ENCODE data around the gene MEMO1. TPM values are rescaled to one million over a fixed set of nuclear protein-coding genes. Genes with fewer than 3 reads are reported as not detected.

Gene MEMO1
- total RNA-seq, 1 donor from 2014 or later, result 41.9 TPM

DNA sequence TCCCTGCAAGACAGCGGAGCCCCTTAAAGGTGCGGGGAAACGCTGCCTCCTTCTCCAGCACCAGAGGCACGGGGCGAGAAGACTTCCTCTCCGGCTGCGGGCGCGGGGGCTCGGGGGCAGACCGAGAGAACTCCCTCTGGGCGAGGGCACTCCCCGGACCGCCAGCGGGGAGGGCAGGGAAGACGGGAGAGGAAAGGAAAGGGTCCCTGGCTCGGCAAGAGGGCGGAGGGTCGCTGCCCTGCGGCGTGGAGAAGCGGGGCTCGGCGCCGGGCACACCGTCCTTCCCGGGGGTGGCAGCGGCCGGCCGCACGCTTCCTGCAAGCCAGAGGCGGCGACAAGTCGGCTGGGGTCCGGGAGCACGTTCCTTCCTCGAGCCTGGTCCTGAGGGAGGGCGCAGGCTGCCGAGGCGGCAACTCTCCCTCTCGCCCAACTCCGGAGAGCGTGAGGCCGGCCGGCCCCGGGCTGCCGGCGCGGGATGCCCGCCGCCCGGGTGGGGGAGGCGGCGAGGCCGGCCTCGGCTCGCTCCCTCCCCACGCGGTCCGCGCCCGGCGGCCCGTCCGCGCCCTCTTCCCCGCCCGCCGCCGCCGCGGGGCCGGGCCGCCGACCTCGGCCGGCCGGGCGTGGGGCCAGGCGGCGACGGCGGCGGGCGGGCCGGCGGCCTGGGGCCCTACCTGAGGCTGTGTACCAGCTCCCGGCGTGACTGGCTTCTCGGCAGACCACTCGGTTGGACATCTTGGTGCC lies 1.1 kb downstream of the MEMO1 start:
- Histone ChIP-seq H3K4me1 (peaks cover 46% of the 10 kb centered on the region), H3K4me3 (peak overlapping the region; percentile 92), H3K36me3 (no peaks in the 10 kb centered on the region), H3K27me3 (ENCODE audit: low read depth) (no peaks in the 10 kb centered on the region), H3K9me3 (replicated peaks) (no peaks in the 10 kb centered on the region), H3K27ac (replicated peaks) (peak overlapping the region; percentile 98)
- DNase-seq, result peak; percentile 40
- intact Hi-C loops (cut with micrococcal nuclease), result no loop called here
- TF ChIP-seq, protein P1, sequence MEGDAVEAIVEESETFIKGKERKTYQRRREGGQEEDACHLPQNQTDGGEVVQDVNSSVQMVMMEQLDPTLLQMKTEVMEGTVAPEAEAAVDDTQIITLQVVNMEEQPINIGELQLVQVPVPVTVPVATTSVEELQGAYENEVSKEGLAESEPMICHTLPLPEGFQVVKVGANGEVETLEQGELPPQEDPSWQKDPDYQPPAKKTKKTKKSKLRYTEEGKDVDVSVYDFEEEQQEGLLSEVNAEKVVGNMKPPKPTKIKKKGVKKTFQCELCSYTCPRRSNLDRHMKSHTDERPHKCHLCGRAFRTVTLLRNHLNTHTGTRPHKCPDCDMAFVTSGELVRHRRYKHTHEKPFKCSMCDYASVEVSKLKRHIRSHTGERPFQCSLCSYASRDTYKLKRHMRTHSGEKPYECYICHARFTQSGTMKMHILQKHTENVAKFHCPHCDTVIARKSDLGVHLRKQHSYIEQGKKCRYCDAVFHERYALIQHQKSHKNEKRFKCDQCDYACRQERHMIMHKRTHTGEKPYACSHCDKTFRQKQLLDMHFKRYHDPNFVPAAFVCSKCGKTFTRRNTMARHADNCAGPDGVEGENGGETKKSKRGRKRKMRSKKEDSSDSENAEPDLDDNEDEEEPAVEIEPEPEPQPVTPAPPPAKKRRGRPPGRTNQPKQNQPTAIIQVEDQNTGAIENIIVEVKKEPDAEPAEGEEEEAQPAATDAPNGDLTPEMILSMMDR (IDR thresholded peaks at IDR 0.05; ENCODE audit: borderline replicate concordance), result no peak

DNA sequence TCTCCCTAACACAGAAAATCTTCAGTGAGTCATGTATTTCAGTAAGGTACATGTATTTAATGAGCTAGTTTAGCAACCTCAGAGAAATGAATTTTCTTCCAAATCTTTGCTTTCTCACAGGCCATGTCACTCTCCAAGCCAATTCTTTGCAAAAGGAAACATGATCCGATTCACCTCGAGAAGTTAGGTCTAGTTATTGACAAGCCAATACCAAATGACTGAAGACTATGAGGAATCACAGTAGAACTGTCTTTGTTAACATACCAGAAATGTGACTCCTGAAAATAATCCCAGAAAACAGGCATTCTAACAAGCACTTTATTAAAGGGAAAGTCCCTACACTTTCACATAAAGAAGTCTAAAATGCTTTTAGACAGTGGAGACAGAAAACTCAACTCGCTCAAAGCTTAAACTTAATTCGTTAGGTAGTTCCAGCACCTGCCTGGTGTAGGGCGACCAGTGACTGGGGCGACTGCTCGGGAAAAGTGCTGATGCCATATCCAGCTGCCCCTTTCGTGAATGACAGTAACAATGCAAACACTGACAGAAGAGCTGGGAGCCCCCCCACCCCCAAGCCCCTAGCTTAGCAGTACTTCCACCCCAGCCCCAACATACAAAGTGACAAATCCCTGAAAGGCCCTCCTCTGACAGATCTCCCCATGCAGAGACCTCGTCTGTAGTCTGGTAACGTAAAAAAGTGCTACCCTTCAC lies 1.8 kb downstream of the MEMO1 start:
- Histone ChIP-seq H3K27me3 (ENCODE audit: low read depth) (no peaks in the 10 kb centered on the region), H3K4me3 (peak overlapping the region; percentile 92), H3K9me3 (replicated peaks) (no peaks in the 10 kb centered on the region), H3K36me3 (no peaks in the 10 kb centered on the region), H3K27ac (replicated peaks) (peak overlapping the region; percentile 98), H3K4me1 (peaks cover 46% of the 10 kb centered on the region)
- intact Hi-C loops (cut with micrococcal nuclease), result no loop called here
- TF ChIP-seq, protein P1 (IDR thresholded peaks at IDR 0.05; ENCODE audit: borderline replicate concordance), result no peak
- no peak for DNase-seq

DNA sequence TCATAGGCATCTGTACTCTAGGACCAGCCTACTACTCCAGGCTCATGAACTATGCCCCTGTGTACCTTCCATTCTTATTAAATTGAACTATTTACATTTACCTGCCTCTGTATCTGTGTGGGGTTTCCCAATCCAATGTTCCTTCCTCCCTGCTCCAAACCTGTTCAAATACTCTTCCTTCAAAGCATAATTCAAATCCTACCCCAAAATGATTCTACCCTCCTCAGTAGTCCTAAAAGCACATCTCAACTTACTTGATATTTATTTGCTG lies 3.8 kb downstream of the MEMO1 start:
- DNase-seq, result no peak
- H3K4me1 ChIP-seq, result peaks cover 46% of the 10 kb centered on the region
- intact Hi-C loops (cut with micrococcal nuclease), result no loop called here
- TF ChIP-seq, protein P1 (IDR thresholded peaks at IDR 0.05; ENCODE audit: borderline replicate concordance), result no peak
- no peak overlapping the region for H3K27ac ChIP-seq (replicated peaks)
- H3K9me3 ChIP-seq (replicated peaks), result no peaks in the 10 kb centered on the region
- no peaks in the 10 kb centered on the region for H3K36me3 ChIP-seq
- H3K27me3 ChIP-seq (ENCODE audit: low read depth), result no peaks in the 10 kb centered on the region
- no peak overlapping the region for H3K4me3 ChIP-seq

DNA sequence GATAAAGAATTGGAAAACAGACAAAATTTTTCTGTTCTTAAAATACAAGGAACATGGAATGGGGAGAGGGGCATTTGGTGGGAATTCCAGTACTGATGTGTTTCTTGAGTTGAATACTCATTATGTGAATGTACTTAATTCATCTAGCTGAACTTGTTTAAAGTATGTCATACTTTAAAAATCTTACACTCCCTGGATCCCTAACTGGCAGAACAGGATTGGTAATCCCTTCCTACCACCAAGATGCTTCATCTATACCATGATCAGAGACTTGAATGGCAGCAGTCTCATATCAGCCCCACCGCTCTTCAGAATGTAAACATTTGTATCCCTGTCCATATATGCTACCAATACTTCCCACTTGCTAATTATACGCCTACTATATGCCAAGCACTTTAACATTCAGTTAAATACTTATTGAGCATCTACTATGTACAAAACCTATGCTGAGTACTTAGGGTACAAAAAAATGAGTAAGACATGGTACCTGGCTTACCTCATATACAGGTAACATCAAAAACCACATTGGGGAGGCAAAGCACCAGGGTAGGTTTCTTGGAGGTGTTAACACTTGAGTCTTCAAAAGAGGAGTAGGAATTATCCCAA lies 5.3 kb downstream of the MEMO1 start:
- intact Hi-C loops (cut with micrococcal nuclease), result no loop called here
- TF ChIP-seq, protein P1 (IDR thresholded peaks at IDR 0.05; ENCODE audit: borderline replicate concordance), result no peak
- Histone ChIP-seq H3K27ac (replicated peaks) (no peak overlapping the region), H3K27me3 (ENCODE audit: low read depth) (no peaks in the 10 kb centered on the region), H3K9me3 (replicated peaks) (no peaks in the 10 kb centered on the region), H3K4me1 (peaks cover 36% of the 10 kb centered on the region), H3K4me3 (no peak overlapping the region), H3K36me3 (no peaks in the 10 kb centered on the region)
- no peak for DNase-seq

DNA sequence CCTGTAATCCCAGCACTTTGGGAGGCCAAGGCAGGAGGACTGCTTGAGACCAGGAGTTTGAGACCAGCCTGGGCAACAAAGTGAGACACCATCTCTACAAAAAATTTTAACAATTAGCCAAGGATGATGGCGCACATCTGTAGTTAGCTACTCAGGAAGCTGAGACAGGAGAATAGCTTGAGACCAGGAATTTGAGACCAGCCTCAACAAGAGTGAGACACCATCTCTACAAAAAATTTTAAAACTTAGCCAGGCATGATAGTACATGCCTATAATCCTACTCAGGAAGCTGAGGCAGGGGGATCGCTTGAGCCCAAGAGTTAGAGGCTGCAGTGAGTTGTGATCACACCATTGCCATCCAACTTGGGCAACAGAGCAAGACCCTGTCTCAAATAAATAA lies 7.0 kb downstream of the MEMO1 start:
- no peaks in the 10 kb centered on the region for H3K27me3 ChIP-seq (ENCODE audit: low read depth)
- no peak overlapping the region for H3K4me3 ChIP-seq
- no peaks in the 10 kb centered on the region for H3K9me3 ChIP-seq (replicated peaks)
- TF ChIP-seq, protein P1 (IDR thresholded peaks at IDR 0.05; ENCODE audit: borderline replicate concordance), result no peak
- H3K4me1 ChIP-seq, result peaks cover 26% of the 10 kb centered on the region
- intact Hi-C loops (cut with micrococcal nuclease), result no loop called here
- H3K27ac ChIP-seq (replicated peaks), result no peak overlapping the region
- H3K36me3 ChIP-seq, result no peaks in the 10 kb centered on the region
- no peak for DNase-seq

All from left ventricle myocardium inferior (tissue), 1 donor.